A549 treated with AZD2906 at 1 μM for 4 hours (cell line): ENCODE data around the gene TBX19. TPM values are rescaled to one million over a fixed set of nuclear protein-coding genes. Genes with fewer than 3 reads are reported as not detected.

Source experiments
- total RNA-seq: library from RNA; stranded (reverse); fragments of 200-300 nt; extraction: Qiagen RNA extraction; gene quantifications from 5 replicates; pipeline ENCODE4 v1.2.3, GENCODE V29; 2022

TBX19 gene
- 0.54 to 0.73 TPM (median 0.66 TPM) in 5 replicates for total RNA-seq

GRCh38 chr1:168280296-168280927, at the start of gene TBX19:
TBX19 (plus strand) TSS chr1:168280877; CDS start chr1:168281091, 214 bp downstream.

Other genes starting within 250 kb of the TBX19 start
- 11.5 to 18.9 TPM (median 17.6 TPM) in 5 replicates for gene GPR161, start 143.9 kb upstream of the TBX19 start, total RNA-seq
- gene TIPRL, start 101.9 kb upstream of the TBX19 start, total RNA-seq, result 29.2 to 33.6 TPM (median 32.3 TPM) in 5 replicates
- 11.1 to 19.0 TPM (median 12.2 TPM) in 5 replicates for gene SFT2D2, start 54.9 kb upstream of the TBX19 start, total RNA-seq